NCI-H510A treated with DMSO at 0.1 percent for 48 hours (cell line): Measurements from ENCODE around the gene CLDN17.

Source experiments
- DNase-seq: peaks from one replicate; lab custom pipeline; 2025; lab: John Stamatoyannopoulos, UW

CLDN17 gene

GRCh38 chr21:30166705-30167104, at the start of gene CLDN17:
Gene CLDN17 (minus strand): TSS chr21:30166805. CDS start chr21:30166617, 188 bp downstream.
- no peak for DNase-seq

DNA sequence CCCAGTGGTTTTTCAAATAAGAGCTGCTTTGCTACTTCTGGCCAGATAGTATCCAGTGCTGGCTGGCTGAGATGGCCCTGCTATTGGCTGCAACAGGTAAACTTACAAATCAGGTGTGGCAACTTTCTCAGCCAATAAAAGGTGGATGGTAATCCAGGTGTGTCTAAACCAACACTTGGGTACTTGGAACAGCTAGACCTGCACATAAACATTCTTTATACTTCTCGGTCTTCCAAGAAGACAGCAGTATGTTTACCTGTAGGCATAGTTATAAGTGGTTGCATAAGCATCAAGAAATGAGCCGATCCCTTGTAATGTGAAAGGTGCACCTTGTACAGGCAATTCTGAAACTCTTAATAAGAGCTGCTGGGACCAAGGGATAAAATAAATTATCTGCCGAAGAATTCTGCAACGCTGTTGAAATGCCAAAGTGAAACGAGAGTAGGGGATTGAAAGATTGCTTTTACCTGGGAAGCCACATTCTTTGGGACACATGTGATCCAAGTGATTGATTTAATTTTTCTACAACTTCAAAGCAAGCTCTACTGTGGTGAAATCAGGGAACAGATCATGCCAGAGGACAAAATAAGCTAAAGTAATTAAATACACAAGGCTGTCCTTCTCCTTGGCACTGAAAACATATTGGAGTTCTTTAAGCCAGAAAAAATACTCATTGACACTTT, 49.6 kb upstream of the CLDN17 start, which contains the start of gene CLDN8:
CLDN8 (minus strand) TSS at position 57 of the 683 bp plus-strand sequence. CDS start 172 bp downstream, outside the sequence.
- DNase-seq, result no peak

- no peak for DNase-seq
These were observed 44.5 kb upstream of the CLDN17 start for GRCh38 chr21:30211071-30211470.

GRCh38 chr21:30209601-30210000, 43.0 kb upstream of the CLDN17 start:
- no peak for DNase-seq

GRCh38 chr21:30207252-30207579, 40.6 kb upstream of the CLDN17 start:
- DNase-seq, result no peak

- no peak for DNase-seq
These were observed 40.1 kb upstream of the CLDN17 start for GRCh38 chr21:30206551-30207251.

GRCh38 chr21:30200000-30200399, 33.4 kb upstream of the CLDN17 start:
- no peak for DNase-seq

- DNase-seq, result no peak
These were observed 28.2 kb upstream of the CLDN17 start for GRCh38 chr21:30194701-30195299.

GRCh38 chr21:30193201-30193600, 26.6 kb upstream of the CLDN17 start:
- no peak for DNase-seq

GRCh38 chr21:30190554-30190953, 23.9 kb upstream of the CLDN17 start:
- no peak for DNase-seq

- DNase-seq, result no peak
These were observed 23.2 kb upstream of the CLDN17 start for GRCh38 chr21:30189773-30190172.

DNA sequence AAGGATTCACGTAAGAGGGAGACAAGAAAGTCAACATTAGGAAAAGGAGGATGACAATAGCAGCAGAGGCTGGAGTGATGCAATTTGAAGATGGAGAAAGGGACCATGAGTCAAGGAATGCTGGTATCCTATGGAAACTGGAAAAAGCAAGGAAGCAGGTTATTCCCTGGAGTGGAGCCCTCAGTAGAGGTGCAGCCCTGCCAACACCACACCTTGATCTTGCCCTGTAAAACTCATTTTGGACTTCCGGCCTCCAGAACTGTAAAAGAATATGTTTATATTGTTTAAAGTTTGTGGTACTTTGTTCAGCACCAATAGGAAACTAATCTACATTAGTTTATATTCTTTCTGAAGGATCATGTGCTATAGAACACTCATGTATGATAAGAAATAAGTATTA, 19.6 kb upstream of the CLDN17 start:
- no peak for DNase-seq

- DNase-seq, result no peak
These were observed 1.5 kb upstream of the CLDN17 start for GRCh38 chr21:30168086-30168485.

DNA sequence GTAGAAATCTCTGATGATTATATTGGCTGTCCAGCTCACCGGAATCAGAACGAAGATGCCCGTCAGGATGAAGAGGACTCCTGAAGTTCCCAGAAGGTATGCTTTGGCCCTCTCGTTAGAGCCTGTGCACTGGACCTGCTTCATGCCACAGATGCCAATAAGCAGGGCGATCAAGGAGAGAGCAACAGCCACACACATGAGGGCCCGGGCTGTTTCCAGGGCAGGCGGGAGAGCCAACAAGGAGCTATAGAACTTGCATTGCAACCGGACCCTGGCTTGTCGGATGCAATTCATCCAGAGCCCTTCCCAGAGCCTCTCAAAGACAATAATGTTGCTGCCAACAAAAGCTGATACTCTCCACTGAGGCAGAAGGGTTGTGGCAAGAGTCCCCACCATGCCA, 434 bp downstream of the CLDN17 start:
- DNase-seq, result no peak

DNA sequence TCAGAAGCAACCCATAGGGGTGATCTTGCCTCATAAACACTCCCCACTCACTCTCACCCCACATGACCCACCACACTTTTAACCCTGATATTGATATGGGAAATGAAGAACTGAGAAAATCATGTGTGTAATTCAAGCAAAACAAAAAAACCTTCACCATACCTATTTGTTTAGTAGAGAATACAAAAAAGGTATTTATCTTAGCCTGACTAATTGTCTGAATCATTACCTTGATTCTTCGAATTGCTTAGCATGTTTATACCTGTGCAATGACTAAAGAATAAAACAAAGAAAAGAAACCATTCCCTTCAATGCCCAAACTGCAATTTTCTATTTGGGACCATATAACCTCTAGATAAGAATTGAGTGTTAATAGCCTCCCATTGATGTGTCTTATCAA, 1.8 kb downstream of the CLDN17 start:
- DNase-seq, result no peak

DNA sequence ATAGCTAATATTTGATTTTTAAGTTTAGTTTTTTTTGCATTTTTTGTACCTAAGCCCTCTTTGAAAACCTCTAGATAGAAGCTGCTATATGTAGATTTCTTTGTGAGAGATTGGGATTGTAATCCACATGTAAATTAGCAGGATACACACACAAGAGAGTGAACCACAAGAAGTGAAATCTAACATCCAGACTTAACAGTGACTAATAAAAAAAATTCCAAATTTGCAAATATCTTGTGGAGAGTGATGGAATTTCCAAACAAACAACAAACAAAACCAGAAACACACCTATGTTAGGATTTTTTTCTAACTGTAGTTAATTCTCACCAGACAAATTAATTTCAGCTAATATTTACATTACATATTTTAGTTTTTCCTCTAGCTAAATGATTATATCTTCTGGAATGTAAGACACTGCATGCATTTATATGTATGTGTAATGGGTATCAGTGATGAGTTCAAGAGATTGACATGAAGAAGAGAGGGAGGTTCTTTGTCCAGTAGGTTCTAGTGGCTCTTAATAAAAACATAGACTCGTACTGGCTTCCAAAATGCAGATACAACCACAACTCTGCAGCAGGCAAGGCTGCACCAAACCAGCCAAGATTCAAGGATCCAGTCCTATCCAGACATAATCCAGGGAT, 12.8 kb downstream of the CLDN17 start:
- DNase-seq, result no peak

DNA sequence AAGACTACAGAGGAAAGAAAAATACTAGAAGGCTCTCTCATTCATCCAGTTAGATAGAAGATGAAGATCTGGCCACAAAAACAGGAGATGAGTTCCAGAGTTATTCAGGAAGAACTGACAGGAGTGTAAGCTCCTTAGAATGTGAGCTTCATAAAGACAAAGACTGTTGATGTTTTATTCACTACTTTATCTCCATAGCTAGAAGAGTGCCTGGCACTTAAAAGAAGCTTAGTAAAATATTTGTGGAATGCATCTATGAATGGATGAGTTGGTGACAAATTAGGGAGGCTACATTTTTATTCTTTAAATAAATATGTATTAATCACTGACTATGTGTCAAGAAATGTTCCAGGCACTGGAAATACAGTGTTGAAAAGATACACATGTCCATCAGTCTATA, 13.8 kb downstream of the CLDN17 start:
- DNase-seq, result no peak

DNA sequence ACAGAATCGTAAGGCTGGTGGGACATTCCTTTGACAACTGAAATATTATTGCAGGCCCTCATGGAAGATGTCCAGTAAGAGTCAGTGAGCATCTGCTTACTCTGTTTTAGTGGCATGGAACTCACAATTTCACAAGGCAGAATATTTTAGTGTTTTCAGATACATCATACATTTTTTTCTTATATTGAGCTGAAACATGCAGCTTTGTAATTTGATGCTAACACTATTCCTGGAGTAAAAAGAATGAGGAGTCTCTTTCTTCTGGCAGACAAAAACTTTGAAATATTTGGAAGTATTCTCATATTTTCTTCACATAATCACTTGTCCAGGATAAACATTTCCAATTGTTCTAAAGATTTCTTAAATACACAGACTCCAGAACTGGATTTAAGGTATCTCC, 17.7 kb downstream of the CLDN17 start:
- no peak for DNase-seq

- DNase-seq, result no peak
These were observed 19.9 kb downstream of the CLDN17 start for GRCh38 chr21:30146558-30147282.

GRCh38 chr21:30138483-30138882, 28.1 kb downstream of the CLDN17 start:
- no peak for DNase-seq

DNA sequence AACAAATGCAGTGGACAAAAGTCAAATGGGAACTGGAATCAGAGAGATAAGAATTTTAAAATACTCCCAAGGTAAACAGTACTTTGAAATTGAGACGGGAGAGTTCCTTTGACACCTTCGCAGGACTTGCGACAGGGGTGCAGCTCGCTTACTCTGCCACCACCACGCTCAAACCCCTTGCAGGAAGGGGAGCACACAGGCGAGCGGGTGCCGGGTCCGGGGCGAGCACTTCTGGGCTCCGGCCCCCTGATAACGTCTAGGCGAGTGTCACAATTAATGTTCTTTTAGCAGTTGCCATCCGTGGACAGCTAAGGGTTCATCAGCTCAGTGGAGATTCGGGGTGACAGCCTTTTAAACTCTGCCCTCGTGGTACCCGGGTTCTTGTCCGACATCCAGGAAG, 37.4 kb downstream of the CLDN17 start:
- DNase-seq, result no peak

DNA sequence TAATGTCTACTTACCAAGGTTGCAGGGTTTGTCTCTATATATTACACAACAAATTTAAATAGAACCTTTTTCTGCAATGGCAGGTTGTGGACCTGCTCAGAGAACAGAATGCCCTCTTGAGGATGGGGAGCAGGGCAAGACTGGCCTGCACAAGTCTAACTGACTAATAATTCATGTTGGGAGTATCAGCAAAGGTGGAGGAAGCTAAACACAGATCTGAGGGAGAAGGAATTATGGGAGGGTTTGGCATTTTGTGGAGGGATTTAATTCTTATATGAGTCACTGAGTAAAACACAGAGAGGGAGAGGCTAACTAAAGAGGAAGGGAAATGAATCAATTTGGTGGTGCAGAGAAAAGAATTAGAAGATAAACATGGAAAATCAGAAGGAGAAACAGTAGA, 40.0 kb downstream of the CLDN17 start:
- DNase-seq, result no peak
